AG10803 (cell line): Measurements from ENCODE around the gene METAP1D.
A peak's percentile ranks its signal among the peaks of the same experiment; 100 is the strongest.

Experiments
- DNase-seq: peaks from one replicate; pipeline ENCODE4 v3.0.0; 2010; ENCODE audit warnings: low read depth
- H3K4me3 ChIP-seq: 2 replicates; pipeline ENCODE4 v1.5.1; 2011; ENCODE audit warnings: mild to moderate bottlenecking, low read length, control low read depth
- TF ChIP-seq, protein P1 (sequence below): conservative IDR thresholded peaks from 2 replicates; pipeline ENCODE4 v1.5.1; 2011; ENCODE audit warnings: mild to moderate bottlenecking, low read length, control low read depth, inconsistent platforms

Gene METAP1D

DNA sequence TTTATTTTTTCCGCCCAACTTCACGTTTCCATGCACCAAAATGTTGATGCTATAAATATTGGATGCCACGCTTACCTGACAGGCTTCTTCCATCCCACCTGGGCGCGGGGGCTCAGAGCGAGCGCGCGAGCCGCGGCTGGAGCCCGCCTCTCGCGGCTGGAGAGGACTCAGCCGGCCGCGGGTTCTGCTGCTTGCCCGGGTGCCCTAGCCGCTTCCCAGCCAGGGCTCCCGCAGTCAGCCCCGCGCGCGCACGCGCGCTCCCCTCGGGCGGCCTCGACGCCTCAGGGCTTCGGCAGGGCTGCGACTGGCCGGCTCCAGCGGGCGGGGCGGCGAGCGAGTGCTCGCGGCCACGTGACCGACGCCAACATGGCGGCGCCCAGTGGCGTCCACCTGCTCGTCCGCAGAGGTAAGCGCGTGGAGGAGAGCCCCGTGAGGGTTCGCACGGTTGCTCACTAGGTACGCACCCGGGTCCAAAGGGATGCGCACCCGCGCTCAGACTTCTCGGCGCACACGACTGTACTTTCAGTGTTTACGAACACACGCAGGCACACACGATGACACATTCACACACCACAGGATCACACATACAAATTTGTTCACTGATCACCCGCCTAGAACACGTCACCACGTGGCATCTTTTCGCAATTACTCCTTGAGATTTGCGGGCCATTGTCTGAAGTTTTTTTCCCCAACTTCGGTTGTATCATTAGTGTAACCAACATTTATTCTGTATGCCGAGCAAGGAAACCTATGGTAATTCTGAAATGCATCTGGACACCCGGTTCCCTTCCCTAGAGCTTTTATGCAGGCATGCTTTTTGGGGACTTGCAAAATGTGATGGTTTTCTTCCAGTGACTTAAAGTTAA lies at the start of gene METAP1D:
METAP1D (plus strand) TSS at position 350 of the 866 bp plus-strand sequence; CDS start at position 367, 17 bp downstream.
- DNase-seq: peak; percentile 88
- TF ChIP-seq, protein P1, sequence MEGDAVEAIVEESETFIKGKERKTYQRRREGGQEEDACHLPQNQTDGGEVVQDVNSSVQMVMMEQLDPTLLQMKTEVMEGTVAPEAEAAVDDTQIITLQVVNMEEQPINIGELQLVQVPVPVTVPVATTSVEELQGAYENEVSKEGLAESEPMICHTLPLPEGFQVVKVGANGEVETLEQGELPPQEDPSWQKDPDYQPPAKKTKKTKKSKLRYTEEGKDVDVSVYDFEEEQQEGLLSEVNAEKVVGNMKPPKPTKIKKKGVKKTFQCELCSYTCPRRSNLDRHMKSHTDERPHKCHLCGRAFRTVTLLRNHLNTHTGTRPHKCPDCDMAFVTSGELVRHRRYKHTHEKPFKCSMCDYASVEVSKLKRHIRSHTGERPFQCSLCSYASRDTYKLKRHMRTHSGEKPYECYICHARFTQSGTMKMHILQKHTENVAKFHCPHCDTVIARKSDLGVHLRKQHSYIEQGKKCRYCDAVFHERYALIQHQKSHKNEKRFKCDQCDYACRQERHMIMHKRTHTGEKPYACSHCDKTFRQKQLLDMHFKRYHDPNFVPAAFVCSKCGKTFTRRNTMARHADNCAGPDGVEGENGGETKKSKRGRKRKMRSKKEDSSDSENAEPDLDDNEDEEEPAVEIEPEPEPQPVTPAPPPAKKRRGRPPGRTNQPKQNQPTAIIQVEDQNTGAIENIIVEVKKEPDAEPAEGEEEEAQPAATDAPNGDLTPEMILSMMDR: no peak
- H3K4me3 ChIP-seq: peak within 1 kb of the TSS; percentile 97

DNA sequence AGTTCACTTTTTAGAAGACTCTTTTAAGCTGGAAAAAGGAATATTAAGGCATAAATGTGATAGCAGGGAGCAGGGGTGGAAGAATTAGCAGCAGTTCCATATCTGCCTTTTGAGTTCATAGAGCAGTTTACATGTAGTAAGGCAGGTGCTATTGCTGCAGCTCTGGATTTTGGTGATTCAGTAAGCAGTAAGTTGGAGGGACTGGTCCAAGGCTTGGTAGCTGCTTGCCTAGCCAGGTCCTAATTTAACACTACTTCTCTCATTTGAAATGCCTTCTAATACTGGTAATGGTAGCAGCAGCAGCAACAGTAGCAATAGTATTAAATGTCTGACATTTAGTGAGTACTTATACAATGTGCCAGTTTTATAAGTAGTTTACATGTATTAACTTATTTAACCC lies 47.5 kb upstream of the METAP1D start:
- TF ChIP-seq, protein P1: no peak
- DNase-seq: no peak
- no peak overlapping the region for H3K4me3 ChIP-seq

DNA sequence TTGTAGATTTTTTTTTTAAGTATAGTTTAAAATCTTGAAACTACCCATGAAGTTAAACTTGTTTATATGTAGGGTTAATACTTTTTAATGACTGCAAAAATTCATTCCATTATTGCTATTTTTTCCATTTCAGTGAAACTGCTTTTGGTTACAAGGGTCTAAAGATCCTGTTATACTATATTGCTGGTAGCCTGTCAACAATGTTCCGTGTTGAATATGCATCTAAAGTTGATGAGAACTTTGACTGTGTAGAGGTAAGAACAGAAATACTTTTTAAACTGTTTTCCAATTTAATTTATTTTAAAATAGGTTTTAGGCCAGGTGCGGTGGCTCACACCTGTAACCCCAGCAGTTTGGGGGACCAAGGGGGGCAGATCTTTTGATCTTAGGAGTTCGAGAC lies 47.0 kb upstream of the METAP1D start:
- no peak overlapping the region for H3K4me3 ChIP-seq
- TF ChIP-seq, protein P1: no peak
- no peak for DNase-seq

DNA sequence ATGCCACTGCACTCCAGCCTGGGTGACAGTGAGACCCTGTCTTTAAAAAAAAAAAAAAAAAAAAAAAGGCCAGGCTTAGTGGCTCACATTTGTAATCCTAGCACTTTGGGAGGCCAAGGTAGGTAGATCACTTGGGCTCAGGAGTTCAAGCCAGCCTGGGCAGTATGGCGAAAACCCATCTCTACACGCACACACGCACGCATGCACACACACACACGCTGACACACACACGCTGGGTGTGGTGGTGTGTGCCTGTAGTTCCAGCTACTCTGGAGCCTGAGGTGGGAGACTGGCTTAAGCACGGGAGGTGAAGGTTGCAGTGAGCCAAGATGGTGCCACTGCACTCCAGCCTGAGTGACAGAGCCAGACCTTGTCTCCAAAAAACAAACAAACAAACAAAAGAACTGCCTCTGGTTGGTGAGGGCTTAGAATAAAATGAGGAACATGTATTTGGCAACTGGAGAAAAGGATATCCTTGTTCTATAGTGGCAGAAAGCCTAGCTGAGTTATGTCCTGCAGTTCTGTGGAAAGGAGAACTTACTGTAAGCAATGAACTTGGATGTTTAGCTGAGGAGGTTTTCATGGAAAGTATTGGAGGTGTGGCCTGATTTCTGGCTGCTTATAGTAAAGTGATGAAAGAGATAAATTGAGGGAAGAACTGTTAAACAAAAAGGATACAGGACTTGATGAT lies 43.5 kb upstream of the METAP1D start:
- H3K4me3 ChIP-seq: no peak overlapping the region
- TF ChIP-seq, protein P1: no peak
- no peak for DNase-seq

DNA sequence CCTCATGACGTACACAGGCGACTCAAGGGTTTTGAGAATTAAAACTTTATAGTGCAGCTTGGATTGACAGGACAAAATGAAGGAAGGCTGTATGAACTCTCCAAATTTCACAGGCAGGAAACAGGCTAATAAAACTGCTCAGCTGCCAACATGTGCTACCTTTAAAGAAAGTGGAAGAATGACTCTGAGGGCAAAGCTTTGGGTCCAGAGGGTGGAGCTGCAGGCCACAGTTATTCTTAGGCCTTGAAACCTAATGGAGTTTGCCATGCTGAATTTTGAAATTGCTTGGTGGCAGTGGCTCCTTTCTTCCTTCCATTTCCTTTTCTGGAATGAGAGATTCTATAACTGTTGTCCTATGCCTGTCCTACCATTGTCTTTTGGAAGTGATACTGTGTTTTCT lies 42.7 kb upstream of the METAP1D start:
- TF ChIP-seq, protein P1: peak; percentile 39
- DNase-seq: peak; percentile 27
- H3K4me3 ChIP-seq: no peak overlapping the region

DNA sequence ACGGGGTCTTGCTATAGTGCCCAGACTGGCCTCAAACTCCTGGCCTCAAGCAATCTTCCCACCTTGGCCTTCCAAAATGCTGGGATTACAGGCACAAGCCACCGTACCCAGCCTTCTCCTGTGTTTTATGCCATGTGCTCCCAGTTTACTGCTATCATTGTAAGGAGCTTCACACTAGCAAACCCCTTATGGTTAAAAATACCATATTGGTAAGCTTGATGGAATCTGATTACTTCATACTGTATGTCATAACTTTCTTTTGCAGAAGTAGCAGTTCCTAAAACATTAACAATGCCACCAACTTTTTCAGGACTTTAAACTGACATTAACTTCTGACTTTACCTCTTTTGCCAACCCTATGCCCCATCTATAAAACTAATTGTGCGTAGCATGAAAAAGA lies 41.3 kb upstream of the METAP1D start:
- TF ChIP-seq, protein P1: no peak
- peak; percentile 78 for DNase-seq
- H3K4me3 ChIP-seq: no peak overlapping the region
